K562 (cell line): Measurements from ENCODE around the gene ATXN7L2. TPM values are rescaled to one million over a fixed set of nuclear protein-coding genes. Genes with fewer than 3 reads are reported as not detected.
A peak's percentile ranks its signal among the peaks of the same experiment; 100 is the strongest.

Source experiments
- CGGBP1 ChIP-seq: fragments of 250-450 bp; sonication (Bioruptor Pico); IDR thresholded peaks from 2 replicates; pipeline ENCODE4 v1.9.0; 2021; ENCODE audit warnings: mild to moderate bottlenecking
- CXXC5 ChIP-seq: fragments of 250-450 bp; sonication (Bioruptor Pico); IDR thresholded peaks from 2 replicates; pipeline ENCODE4 v1.8.0; 2022; ENCODE audit warnings: inconsistent platforms, mild to moderate bottlenecking, moderate library complexity
- GATA2 ChIP-seq: sonication (generic); formaldehyde crosslinking; IDR thresholded peaks from 2 replicates; pipeline ENCODE4 v1.4.0; 2020; ENCODE audit warnings: mild to moderate bottlenecking, missing genetic modification reagents
- HDAC6 ChIP-seq: IDR thresholded peaks from 2 replicates; pipeline ENCODE4 v1.6.1; 2012; ENCODE audit warnings: low read depth, mild to moderate bottlenecking, control low read depth, inconsistent platforms, low read length, moderate library complexity
- ID3 ChIP-seq, 2 experiments: fragments of 250-450 bp in 1 of 2; fragments of 450-650 bp in 1 of 2; sonication (Bioruptor Pico) in 1 of 2; IDR thresholded peaks; 2 replicates each; pipeline versions ENCODE4 v1.6.1 to v1.8.0; 2016 to 2021; ENCODE audit warnings: mild to moderate bottlenecking in 2 of 2, moderate library complexity in 2 of 2, missing compliant biosample characterization in 1 of 2, missing genetic modification characterization in 1 of 2
- IRF1 ChIP-seq: sonication (generic); formaldehyde crosslinking; IDR thresholded peaks from 2 replicates; pipeline ENCODE4 v1.8.0; 2022; ENCODE audit warnings: missing genetic modification reagents, mild to moderate bottlenecking, borderline replicate concordance
- L3MBTL2 ChIP-seq: fragments of 450-650 bp; IDR thresholded peaks from 2 replicates; pipeline ENCODE4 v1.6.1; 2016; ENCODE audit warnings: mild to moderate bottlenecking, moderate library complexity
- MNT ChIP-seq, 2 experiments: fragments of 450-650 bp; conservative IDR thresholded peaks; 2 replicates each; pipeline ENCODE4 v1.6.1; 2017; ENCODE audit warnings: mild to moderate bottlenecking in 2 of 2, moderate library complexity in 2 of 2
- NFIC ChIP-seq: fragments of 450-650 bp; IDR thresholded peaks from 2 replicates; pipeline ENCODE4 v1.6.1; 2017; ENCODE audit warnings: mild to moderate bottlenecking, inconsistent platforms
- PHB2 ChIP-seq: fragments of 450-650 bp; IDR thresholded peaks from 2 replicates; pipeline ENCODE4 v1.6.1; 2017; ENCODE audit warnings: low read depth
- TOE1 ChIP-seq, 2 experiments: fragments of 450-650 bp in 1 of 2; sonication (generic) in 1 of 2; formaldehyde crosslinking in 1 of 2; IDR thresholded peaks; 2 replicates each; pipeline versions ENCODE4 v1.7.1 to v1.8.0; 2016 to 2022; ENCODE audit warnings: borderline replicate concordance in 2 of 2, mild to moderate bottlenecking in 2 of 2, antibody characterized with exemption in 1 of 2, inconsistent platforms in 1 of 2, low read depth in 1 of 2, missing genetic modification reagents in 1 of 2, moderate library complexity in 1 of 2
- VEZF1 ChIP-seq: fragments of 200-800 bp; sonication (Bioruptor generic); IDR thresholded peaks from 2 replicates; pipeline ENCODE4 v1.6.1; 2017; ENCODE audit warnings: missing genetic modification characterization, missing compliant biosample characterization
- ZBTB7A ChIP-seq: IDR thresholded peaks from 2 replicates; pipeline ENCODE4 v1.6.1; 2011; ENCODE audit warnings: low read depth, mild to moderate bottlenecking, low read length, moderate library complexity, borderline replicate concordance; ENCODE audit not compliant: control insufficient read depth
- polyA plus RNA-seq, 8 experiments: library from polyadenylated mRNA; depleted of rRNA in 4 of 8; stranded (reverse) in 5 of 8; unstranded in 3 of 8; fragments of >200 nt; fragmentation: Nextera tagmentation in 2 of 8; fragmentation: Illumina TruSeq in 1 of 8; extraction: Ambion mirVana in 2 of 8; extraction: Trizol in 1 of 8; gene quantifications; 2 replicates each; pipeline versions ENCODE4 v1.2.1 to v1.2.3, GENCODE V29; 2011 to 2014; ENCODE audit warnings: inconsistent platforms in 1 of 8, missing spikeins in 1 of 8
- total RNA-seq, 7 experiments: library from RNA; depleted of rRNA in 6 of 7; stranded (reverse); fragments of >200 nt in 6 of 7; fragmentation: Illumina TruSeq in 2 of 7; extraction: Trizol in 2 of 7; gene quantifications; 2 replicates each; pipeline versions ENCODE4 v1.2.1 to v1.2.3, GENCODE V29; 2011 to 2021; ENCODE audit warnings: low replicate concordance in 1 of 7

Gene ATXN7L2
- total and polyA plus RNA-seq, 9 of the 15 experiments (the other 6 are each of a cell fraction or from before 2014, with no cell fraction given): 0.21 to 10.4 (median 5.8) TPM

GRCh38 chr1:109466452-109467300 is 17.0 kb upstream of the ATXN7L2 start, which contains the start of gene SYPL2 (continued):
- TF ChIP-seq ZBTB7A (peak; percentile 68; the same call in 1 of the 2 replicates), GATA2 (no peak), CXXC5 (peak; percentile 50), HDAC6 (0 out of 2 replicates have a peak, but pooled peaks have one; percentile 25), L3MBTL2 (peak; percentile 57), MNT (conservative IDR thresholded peaks at IDR 0.05) (0 out of 4 replicates have a peak, but pooled peaks of 1 of the 2 experiments have one; percentile 29), PHB2 (no peak), CGGBP1 (CRISPR knock-in tag) (no peak), VEZF1 (CRISPR knock-in tag) (peak; percentile 33; the same call in 1 of the 2 replicates), NFIC (peak; percentile 47; the same call in 1 of the 2 replicates), ID3 (CRISPR knock-in tag; IDR thresholded peaks at IDR 0.05) (no peak), ID3 (tag; IDR thresholded peaks at IDR 0.05) (0 out of 2 replicates have a peak, but pooled peaks have one; percentile 30), IRF1 (CRISPR knock-in tag) (no peak), TOE1 (IDR thresholded peaks at IDR 0.05; ENCODE audit: borderline replicate concordance) (peak; percentile 23; the same call in 1 of the 2 replicates), TOE1 (CRISPR knock-in tag; IDR thresholded peaks at IDR 0.05; ENCODE audit: borderline replicate concordance, low read depth) (no peak)
